ENCODE measurements around the gene FABP1. TPM values are rescaled to one million over a fixed set of nuclear protein-coding genes. Genes with fewer than 3 reads are reported as not detected.

The FABP1 gene
- total and polyA plus RNA-seq, 2 donors from 2014 or later: 1,596 TPM; not detected in 1

GRCh38 chr2:88159955-88160415 lies 32.1 kb upstream of the FABP1 start:
- H3K9ac ChIP-seq (ENCODE audit: low read length in 3 of 3): no peak overlapping the region
- no peak overlapping the region for H3K27ac ChIP-seq (ENCODE audit: low read depth in 2 of 2, low read length in 2 of 2)
- no peak overlapping the region for H3K4me3 ChIP-seq (ENCODE audit: low read length in 3 of 3)
- FAIRE-seq: peak; percentile 83
- DNase-seq: peak in 3 of 5 donors; percentile 60 to 87 (median 77)
- intact Hi-C loops (cut with DNase I): no loop called here
- H3K27me3 ChIP-seq (ENCODE audit: control insufficient read depth, insufficient read depth, low read length): no peaks in the 10 kb centered on the region
- peaks cover 0 to 4% (median 0%) of the 10 kb centered on the region in 3 donors for H3K4me1 ChIP-seq (ENCODE audit: control insufficient read depth in 2 of 3, insufficient read depth in 2 of 3, low read depth in 1 of 3, low read length in 3 of 3)
- peak; percentile 66 for TF ChIP-seq CTCF (IDR thresholded peaks at IDR 0.05; ENCODE audit: borderline replicate concordance, extremely low read depth, insufficient read depth)
- no peaks in the 10 kb centered on the region for H3K36me3 ChIP-seq (ENCODE audit: control insufficient read depth in 2 of 3, insufficient read depth in 3 of 3, low read length in 3 of 3)
- no peaks in the 10 kb centered on the region for H3K9me3 ChIP-seq (ENCODE audit: control insufficient read depth in 2 of 3, insufficient read depth in 1 of 3, low read length in 3 of 3)

GRCh38 chr2:88159481-88159880 lies 31.6 kb upstream of the FABP1 start:
- peaks cover 0 to 4% (median 0%) of the 10 kb centered on the region in 3 donors for H3K4me1 ChIP-seq (ENCODE audit: control insufficient read depth in 2 of 3, insufficient read depth in 2 of 3, low read depth in 1 of 3, low read length in 3 of 3)
- TF ChIP-seq CTCF (IDR thresholded peaks at IDR 0.05; ENCODE audit: borderline replicate concordance, extremely low read depth, insufficient read depth): no peak
- no peaks in the 10 kb centered on the region for H3K36me3 ChIP-seq (ENCODE audit: control insufficient read depth in 2 of 3, insufficient read depth in 3 of 3, low read length in 3 of 3)
- H3K27ac ChIP-seq (ENCODE audit: low read depth in 2 of 2, low read length in 2 of 2): no peak overlapping the region
- intact Hi-C loops (cut with DNase I): no loop called here
- FAIRE-seq: no peak
- H3K4me3 ChIP-seq (ENCODE audit: low read length in 3 of 3): no peak overlapping the region
- no peaks in the 10 kb centered on the region for H3K9me3 ChIP-seq (ENCODE audit: control insufficient read depth in 2 of 3, insufficient read depth in 1 of 3, low read length in 3 of 3)
- DNase-seq: no peak
- H3K27me3 ChIP-seq (ENCODE audit: control insufficient read depth, insufficient read depth, low read length): no peaks in the 10 kb centered on the region
- no peak overlapping the region for H3K9ac ChIP-seq (ENCODE audit: low read length in 3 of 3)

- DNase-seq (no peak), FAIRE-seq (no peak)
- no peaks in the 10 kb centered on the region for H3K36me3 ChIP-seq (ENCODE audit: control insufficient read depth in 2 of 3, insufficient read depth in 3 of 3, low read length in 3 of 3)
- no peaks in the 10 kb centered on the region for H3K4me1 ChIP-seq (ENCODE audit: control insufficient read depth in 2 of 3, insufficient read depth in 2 of 3, low read depth in 1 of 3, low read length in 3 of 3)
- intact Hi-C loops (cut with DNase I): no loop called here
- H3K9me3 ChIP-seq (ENCODE audit: control insufficient read depth in 2 of 3, insufficient read depth in 1 of 3, low read length in 3 of 3): peaks cover 0 to 17% (median 4%) of the 10 kb centered on the region in 3 donors
- no peak overlapping the region for H3K9ac ChIP-seq (ENCODE audit: low read length in 3 of 3)
- H3K4me3 ChIP-seq (ENCODE audit: low read length in 3 of 3): no peak overlapping the region
- no peak overlapping the region for H3K27ac ChIP-seq (ENCODE audit: low read depth in 2 of 2, low read length in 2 of 2)
- no peaks in the 10 kb centered on the region for H3K27me3 ChIP-seq (ENCODE audit: control insufficient read depth, insufficient read depth, low read length)
- no peak for TF ChIP-seq CTCF (IDR thresholded peaks at IDR 0.05; ENCODE audit: borderline replicate concordance, extremely low read depth, insufficient read depth)
Measured at GRCh38 chr2:88148929-88149438, 21.1 kb upstream of the FABP1 start.

- H3K27me3 ChIP-seq (ENCODE audit: control insufficient read depth, insufficient read depth, low read length): no peaks in the 10 kb centered on the region
- intact Hi-C loops (cut with DNase I): no loop called here
- H3K9me3 ChIP-seq (ENCODE audit: control insufficient read depth in 2 of 3, insufficient read depth in 1 of 3, low read length in 3 of 3): peaks cover 0 to 12% (median 4%) of the 10 kb centered on the region in 3 donors
- H3K4me1 ChIP-seq (ENCODE audit: control insufficient read depth in 2 of 3, insufficient read depth in 2 of 3, low read depth in 1 of 3, low read length in 3 of 3): no peaks in the 10 kb centered on the region
- no peak overlapping the region for H3K4me3 ChIP-seq (ENCODE audit: low read length in 3 of 3)
- no peak for TF ChIP-seq CTCF (IDR thresholded peaks at IDR 0.05; ENCODE audit: borderline replicate concordance, extremely low read depth, insufficient read depth)
- no peaks in the 10 kb centered on the region for H3K36me3 ChIP-seq (ENCODE audit: control insufficient read depth in 2 of 3, insufficient read depth in 3 of 3, low read length in 3 of 3)
- no peak for DNase-seq
- no peak for FAIRE-seq
- no peak overlapping the region for H3K9ac ChIP-seq (ENCODE audit: low read length in 3 of 3)
- H3K27ac ChIP-seq (ENCODE audit: low read depth in 2 of 2, low read length in 2 of 2): no peak overlapping the region
Measured at GRCh38 chr2:88147145-88147544, 19.3 kb upstream of the FABP1 start.

Data from kidney (tissue), 14 donors.